Right ventricle myocardium superior (tissue), 1 donor: Measurements from ENCODE around the gene RHBDL3. TPM values are rescaled to one million over a fixed set of nuclear protein-coding genes. Genes with fewer than 3 reads are reported as not detected.
"Not testable (repeated sequence)": the region's sequence is repeated elsewhere in the genome, so short reads cannot be mapped to it uniquely, and the experiment has no call there.

ENCODE experiments used
- ATAC-seq: fragments of 200-7000 bp; cut with Tn5 transposase; one replicate; pipeline ENCODE4 v1.9.1; 2020; ENCODE audit warnings: mild to moderate bottlenecking; ENCODE audit not compliant: poor library complexity
- DNase-seq: peaks from one replicate; pipeline ENCODE4 v3.0.0-alpha.2; 2020
- intact Hi-C: fragments of 100-400 bp; cut with DNase I; formaldehyde crosslinking; loops from one replicate; pipeline ENCODE4 v1.11.2; 2022
- microRNA-seq: library from miRNA; unstranded; fragments of <30 nt; microRNA quantifications from one replicate; pipeline ENCODE4 v1.2.0, GENCODE V29; 2020
- total RNA-seq: library from RNA; stranded (reverse); fragmentation: NEBNext Ultra II Directional; extraction: Animal tissue kit (Norgen Biotek cat#: 25700); gene quantifications from one replicate; pipeline ENCODE4 v1.2.1, GENCODE V29; 2021
- donor health status: DM: no; HTN: yes; CAD: no; lungs with severe emphysema.

RHBDL3 gene
- total RNA-seq, 1 donor from 2014 or later, result 1.7 TPM

GRCh38 chr17:32345951-32346600 is 80.4 kb downstream of the RHBDL3 start:
- ATAC-seq, result no peak
- intact Hi-C loops, result no loop called here
- DNase-seq, result no peak

DNA sequence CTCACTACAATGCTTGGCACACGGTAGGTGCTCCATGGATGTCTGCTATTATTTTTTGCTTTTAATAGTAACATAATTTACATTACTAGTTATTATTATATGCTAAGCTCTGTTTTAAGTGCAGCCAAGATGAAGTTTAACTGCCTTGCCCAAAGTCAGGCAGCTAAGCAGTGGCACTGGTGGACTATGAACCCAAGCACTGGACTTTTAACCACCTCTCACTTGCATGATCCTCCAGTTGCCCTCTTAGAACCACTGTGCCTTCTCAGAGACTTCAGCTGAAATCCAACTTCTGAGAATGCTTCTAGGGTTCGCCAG is 82.8 kb downstream of the RHBDL3 start:
- ATAC-seq, result no peak
- intact Hi-C loops, result no loop called here
- no peak for DNase-seq

DNA sequence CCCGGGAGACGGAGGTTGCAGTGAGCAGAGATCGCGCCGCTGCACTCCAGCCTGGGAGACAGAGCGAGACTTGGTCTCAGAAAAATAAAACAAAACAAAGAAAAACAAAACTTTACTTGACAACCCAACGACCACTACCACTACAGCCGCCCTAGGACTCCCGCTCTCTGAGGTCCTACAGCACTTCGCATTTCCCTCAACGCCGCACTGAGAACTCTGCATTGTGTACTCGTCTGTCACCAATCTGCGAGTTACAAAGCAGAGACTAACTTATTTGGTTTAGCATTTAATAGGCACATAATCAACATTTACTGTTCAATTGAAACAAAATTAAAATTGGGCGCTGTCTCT is 83.8 kb downstream of the RHBDL3 start:
- DNase-seq, result no peak
- intact Hi-C loops, result no loop called here
- peak; percentile 38 for ATAC-seq

DNA sequence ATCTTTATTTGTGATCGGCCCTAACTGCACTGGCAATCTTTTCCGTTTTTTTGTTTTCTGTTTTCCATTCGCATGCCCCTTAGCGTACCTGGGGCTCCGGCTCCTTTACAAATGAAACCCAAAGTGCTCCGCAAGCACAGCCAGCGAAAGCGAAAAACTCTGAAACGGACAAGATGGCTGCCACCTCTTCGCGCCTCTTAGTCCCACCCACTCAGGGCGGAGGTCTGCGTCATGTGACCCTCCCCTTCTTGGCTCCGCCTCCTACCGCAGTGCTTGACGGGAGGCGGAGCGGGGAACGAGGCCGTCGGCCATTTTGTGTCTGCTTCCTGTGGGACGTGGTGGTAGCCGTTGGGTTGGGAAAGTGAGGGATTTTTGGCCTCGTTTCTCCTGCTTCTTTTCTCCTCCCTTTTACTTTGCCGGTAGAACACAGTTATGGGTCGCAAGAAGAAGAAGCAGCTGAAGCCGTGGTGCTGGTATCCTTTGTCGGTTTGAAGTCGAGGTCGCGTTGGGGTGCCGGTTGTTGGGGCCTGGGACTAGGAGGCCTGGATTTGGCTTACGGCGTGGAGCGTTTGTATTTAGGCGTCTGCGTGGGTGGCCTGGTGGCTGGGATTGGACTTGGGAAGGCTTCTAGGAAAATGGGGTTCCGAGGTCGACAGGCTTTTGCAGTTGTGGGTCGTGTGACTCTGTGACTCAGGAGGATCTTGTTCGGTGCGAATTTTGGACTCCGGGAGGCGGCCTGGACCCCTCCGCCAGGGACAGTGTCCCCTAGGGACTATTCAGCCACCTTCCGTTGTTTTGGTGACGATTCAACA is 84.4 kb downstream of the RHBDL3 start, which contains the start of gene ZNF207:
ZNF207 (plus strand) TSS at position 304 of the 812 bp plus-strand sequence; CDS start at position 433, 129 bp downstream.
- intact Hi-C loops, result no loop called here
- peak; percentile 99 for ATAC-seq
- peak; percentile 96 for DNase-seq

- ATAC-seq, result peak; percentile 62
- intact Hi-C loops, result no loop called here
- no peak for DNase-seq
These were observed 85.2 kb downstream of the RHBDL3 start for GRCh38 chr17:32350666-32351418.

GRCh38 chr17:32352734-32353133 is 87.1 kb downstream of the RHBDL3 start:
- ATAC-seq, intact Hi-C loops, DNase-seq: not testable (repeated sequence)

GRCh38 chr17:32355649-32356377 is 90.2 kb downstream of the RHBDL3 start:
- no peak for DNase-seq
- intact Hi-C loops, result no loop called here
- peak; percentile 38 for ATAC-seq

DNA sequence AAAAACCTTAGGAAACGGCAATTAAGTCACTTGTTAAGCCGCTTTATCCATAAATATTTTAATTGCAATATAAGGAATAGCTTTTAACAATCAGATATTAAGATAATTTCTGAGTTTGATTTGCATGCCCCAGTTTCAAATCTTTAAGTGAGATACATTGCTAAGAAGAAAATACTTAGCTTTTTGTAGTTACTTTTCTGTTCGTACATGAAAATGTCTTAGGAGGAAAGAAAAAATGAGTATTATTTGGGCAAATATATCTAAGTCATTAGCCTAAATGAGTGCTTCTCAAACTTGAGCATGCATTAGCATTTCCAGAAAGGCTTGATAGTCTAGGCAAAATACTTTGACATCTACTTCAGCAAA is 90.7 kb downstream of the RHBDL3 start:
- DNase-seq (no peak), ATAC-seq (no peak)
- intact Hi-C loops, result no loop called here

- no peak for DNase-seq
- intact Hi-C loops, result no loop called here
- ATAC-seq, result no peak
These were observed 91.1 kb downstream of the RHBDL3 start for GRCh38 chr17:32356750-32357149.

GRCh38 chr17:32357615-32358014 is 92.0 kb downstream of the RHBDL3 start:
- ATAC-seq (no peak), DNase-seq (no peak)
- intact Hi-C loops, result no loop called here

GRCh38 chr17:32361270-32361669 is 95.6 kb downstream of the RHBDL3 start:
- intact Hi-C loops, result no loop called here
- no peak for DNase-seq
- ATAC-seq, result no peak

DNA sequence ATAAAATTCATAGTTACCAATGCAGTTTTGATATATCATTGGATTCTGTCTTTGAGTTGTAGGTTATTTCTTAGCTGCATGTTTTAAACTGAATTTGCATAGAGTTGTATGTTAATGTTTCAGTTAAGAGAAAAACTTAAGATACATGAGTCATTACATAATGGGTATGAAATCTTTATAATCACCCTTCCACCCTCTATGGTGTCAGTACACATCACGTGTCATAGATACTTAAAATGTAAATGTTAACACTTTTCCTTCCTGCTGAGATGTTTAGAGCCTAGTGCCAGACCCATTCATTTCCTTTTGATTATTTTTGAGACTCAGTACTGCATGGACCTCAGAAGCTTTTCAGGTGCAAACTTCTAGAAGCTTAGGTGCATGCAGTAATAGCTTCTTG is 104.8 kb downstream of the RHBDL3 start:
- DNase-seq (no peak), ATAC-seq (no peak)
- intact Hi-C loops, result no loop called here

Small RNA genes lying within 50 kb of the gene (microRNA-seq; reads per million reads assigned to microRNA genes)
- not detected for gene MIR632

Other genes with a start within 250 kb of the RHBDL3 start
- gene RHOT1, start 123.3 kb upstream of the RHBDL3 start, total RNA-seq, result 61.0 TPM
- gene C17orf75, start 76.3 kb downstream of the RHBDL3 start, total RNA-seq, result 18.3 TPM
- 54.4 TPM for gene ZNF207, start 84.3 kb downstream of the RHBDL3 start, total RNA-seq
- 62.3 TPM for gene PSMD11, start 178.7 kb downstream of the RHBDL3 start, total RNA-seq
- 1.4 TPM for gene CDK5R1, start 221.2 kb downstream of the RHBDL3 start, total RNA-seq